GM12801 (cell line): Measurements from ENCODE around the gene KY.

ENCODE experiments used
- TF ChIP-seq, protein P1 (sequence below): IDR thresholded peaks from one replicate; pipeline ENCODE4 v1.5.1; 2011; ENCODE audit warnings: control low read depth; ENCODE audit not compliant: insufficient read length; ENCODE audit errors: extremely low read depth

KY gene

DNA sequence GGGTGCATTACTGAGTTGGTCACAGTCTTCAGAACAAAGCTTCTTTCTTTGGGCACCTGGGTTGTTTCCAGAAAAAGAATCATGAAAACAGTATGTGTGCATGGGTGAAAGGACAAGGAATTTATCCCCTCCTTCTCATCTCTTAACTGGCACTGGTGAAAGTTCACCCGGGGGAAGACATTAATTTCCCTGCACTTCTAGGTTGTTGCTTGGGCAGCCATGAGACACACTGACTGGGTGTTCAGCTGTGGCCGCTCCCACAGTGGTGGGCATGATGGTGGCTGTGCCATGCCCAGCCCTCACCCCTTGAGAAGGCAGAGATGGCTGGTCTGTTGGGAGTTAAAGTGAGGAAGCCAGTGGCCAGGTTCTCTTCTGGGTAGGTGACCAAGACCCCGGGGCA lies 16.6 kb upstream of the KY start:
- TF ChIP-seq, protein P1, sequence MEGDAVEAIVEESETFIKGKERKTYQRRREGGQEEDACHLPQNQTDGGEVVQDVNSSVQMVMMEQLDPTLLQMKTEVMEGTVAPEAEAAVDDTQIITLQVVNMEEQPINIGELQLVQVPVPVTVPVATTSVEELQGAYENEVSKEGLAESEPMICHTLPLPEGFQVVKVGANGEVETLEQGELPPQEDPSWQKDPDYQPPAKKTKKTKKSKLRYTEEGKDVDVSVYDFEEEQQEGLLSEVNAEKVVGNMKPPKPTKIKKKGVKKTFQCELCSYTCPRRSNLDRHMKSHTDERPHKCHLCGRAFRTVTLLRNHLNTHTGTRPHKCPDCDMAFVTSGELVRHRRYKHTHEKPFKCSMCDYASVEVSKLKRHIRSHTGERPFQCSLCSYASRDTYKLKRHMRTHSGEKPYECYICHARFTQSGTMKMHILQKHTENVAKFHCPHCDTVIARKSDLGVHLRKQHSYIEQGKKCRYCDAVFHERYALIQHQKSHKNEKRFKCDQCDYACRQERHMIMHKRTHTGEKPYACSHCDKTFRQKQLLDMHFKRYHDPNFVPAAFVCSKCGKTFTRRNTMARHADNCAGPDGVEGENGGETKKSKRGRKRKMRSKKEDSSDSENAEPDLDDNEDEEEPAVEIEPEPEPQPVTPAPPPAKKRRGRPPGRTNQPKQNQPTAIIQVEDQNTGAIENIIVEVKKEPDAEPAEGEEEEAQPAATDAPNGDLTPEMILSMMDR: no peak

DNA sequence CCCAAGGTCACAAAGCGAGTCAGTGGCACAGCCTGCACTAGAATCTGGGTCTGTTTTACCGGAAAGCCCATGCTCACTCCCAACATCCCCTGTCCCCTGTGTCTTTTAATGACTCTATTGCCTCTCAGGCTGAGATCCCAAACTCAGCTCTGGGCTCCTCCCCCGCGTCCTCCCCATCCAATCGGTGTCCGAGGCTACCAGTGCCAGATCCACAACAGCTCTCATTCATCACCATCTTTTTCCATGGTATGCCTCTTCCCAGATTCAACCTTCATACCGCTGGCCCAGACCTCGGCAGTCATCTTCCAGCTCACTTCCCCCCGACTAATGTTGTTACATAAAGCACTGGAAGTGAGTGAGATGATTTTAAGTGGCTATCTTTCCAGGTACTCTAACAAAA lies 16.1 kb upstream of the KY start:
- TF ChIP-seq, protein P1: no peak

DNA sequence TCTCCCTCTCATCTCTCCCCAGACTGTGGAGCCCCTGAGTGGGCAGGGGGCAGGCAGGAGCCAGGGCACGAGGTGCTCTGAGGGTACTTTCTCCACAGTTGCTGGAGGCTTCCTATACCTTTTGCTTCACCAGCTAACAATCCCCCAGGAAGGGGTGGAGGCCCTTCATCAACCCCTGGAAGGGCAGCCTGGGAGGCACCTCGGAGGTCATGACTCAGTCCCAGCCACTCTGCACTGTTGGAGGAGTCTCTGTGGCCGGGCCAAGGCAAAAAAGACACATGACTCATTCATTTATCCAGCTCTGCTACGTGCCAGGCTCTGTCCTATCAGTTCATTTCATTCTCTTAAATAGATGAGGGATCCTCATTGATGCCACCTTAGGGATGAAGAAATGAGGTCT lies 15.6 kb upstream of the KY start:
- TF ChIP-seq, protein P1: no peak

DNA sequence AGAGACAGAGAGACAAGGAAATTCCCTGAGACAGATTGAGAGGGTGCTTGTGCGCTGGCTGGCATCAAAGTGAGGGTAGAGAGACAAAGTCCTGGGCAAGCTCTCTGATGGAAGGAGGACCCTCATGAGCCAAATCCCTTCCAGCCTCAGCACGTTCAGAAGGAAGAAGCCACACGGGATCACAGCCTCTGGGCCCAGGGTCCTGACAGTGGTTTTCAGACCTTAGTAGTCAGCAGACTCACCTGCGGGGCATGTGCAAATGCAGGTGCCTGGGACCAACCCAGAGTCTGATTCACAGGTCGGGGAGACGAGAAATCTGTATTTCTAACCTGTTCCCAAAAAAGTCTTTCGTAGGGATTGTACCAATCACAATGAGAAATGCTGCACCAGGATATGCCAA lies 15.2 kb upstream of the KY start:
- TF ChIP-seq, protein P1: no peak

DNA sequence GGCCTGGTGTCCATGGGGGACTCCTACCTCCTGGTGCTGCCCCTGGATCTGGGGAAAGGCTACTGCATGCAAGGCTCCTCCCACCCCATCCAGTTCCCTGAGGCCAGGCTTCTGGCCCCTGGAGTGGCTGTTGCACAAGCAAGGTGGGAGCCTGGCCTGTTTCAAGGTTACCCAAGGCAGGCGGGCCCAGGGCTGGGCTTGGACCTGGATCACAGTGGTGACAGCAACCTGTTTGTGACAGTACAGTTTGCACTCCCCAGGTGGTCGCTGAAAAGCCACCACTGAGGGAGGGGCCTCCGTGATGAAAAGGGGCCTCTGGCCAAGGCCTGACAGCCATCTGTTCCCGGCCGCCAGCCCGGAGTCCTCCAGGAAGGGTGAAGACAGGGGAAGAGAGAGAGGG lies 14.4 kb upstream of the KY start:
- TF ChIP-seq, protein P1: no peak

- TF ChIP-seq, protein P1: no peak
Measured at GRCh38 chr3:134663721-134664456, 13.1 kb upstream of the KY start.

GRCh38 chr3:134660046-134660441 lies 9.2 kb upstream of the KY start:
- TF ChIP-seq, protein P1: no peak
